GM19238 (cell line): Measurements from ENCODE around the gene MBOAT7.
"Not testable (repeated sequence)": the region's sequence is repeated elsewhere in the genome, so short reads cannot be mapped to it uniquely, and the experiment has no call there.

Source experiments
- DNase-seq: peaks from one replicate; pipeline ENCODE4 v3.0.0; 2011; ENCODE audit warnings: low spot score; ENCODE audit not compliant: insufficient read length

The MBOAT7 gene

GRCh38 chr19:54209058-54209810 is 19.9 kb upstream of the MBOAT7 start:
- DNase-seq, result no peak

- no peak for DNase-seq
These were observed 19.3 kb upstream of the MBOAT7 start for GRCh38 chr19:54208784-54209057.

- no peak for DNase-seq
These were observed 18.8 kb upstream of the MBOAT7 start for GRCh38 chr19:54207983-54208783.

GRCh38 chr19:54207676-54207982 is 18.2 kb upstream of the MBOAT7 start:
- no peak for DNase-seq

GRCh38 chr19:54207193-54207592 is 17.8 kb upstream of the MBOAT7 start:
- DNase-seq, result not testable (repeated sequence)

GRCh38 chr19:54206831-54207177 is 17.4 kb upstream of the MBOAT7 start:
- DNase-seq, result no peak

GRCh38 chr19:54206030-54206830 is 16.9 kb upstream of the MBOAT7 start:
- DNase-seq, result no peak

GRCh38 chr19:54204767-54205468 is 15.5 kb upstream of the MBOAT7 start:
- DNase-seq, result no peak

GRCh38 chr19:54203151-54203611 is 13.8 kb upstream of the MBOAT7 start:
- DNase-seq, result no peak

GRCh38 chr19:54201980-54202379 is 12.6 kb upstream of the MBOAT7 start:
- no peak for DNase-seq

GRCh38 chr19:54201172-54201701 is 11.9 kb upstream of the MBOAT7 start:
- DNase-seq, result no peak

- no peak for DNase-seq
These were observed 10.0 kb upstream of the MBOAT7 start for GRCh38 chr19:54199401-54199800.

- DNase-seq, result no peak
These were observed 7.7 kb upstream of the MBOAT7 start for GRCh38 chr19:54197121-54197520.

- DNase-seq, result no peak
These were observed 7.2 kb upstream of the MBOAT7 start for GRCh38 chr19:54196536-54196935.

GRCh38 chr19:54194463-54194862 is 5.1 kb upstream of the MBOAT7 start:
- DNase-seq, result not testable (repeated sequence)

- DNase-seq, result no peak
These were observed 3.6 kb upstream of the MBOAT7 start for GRCh38 chr19:54193011-54193410.

- no peak for DNase-seq
These were observed 2.6 kb upstream of the MBOAT7 start for GRCh38 chr19:54191811-54192453.

GRCh38 chr19:54191011-54191810 is 1.8 kb upstream of the MBOAT7 start, which contains the start of gene TSEN34:
Gene TSEN34 (plus strand): TSS chr19:54191308. CDS start chr19:54191365, 57 bp downstream.
- DNase-seq, result peak; percentile 63

GRCh38 chr19:54190503-54191010 is 1.2 kb upstream of the MBOAT7 start:
- peak; percentile 77 for DNase-seq
